Measurements from ENCODE around the gene FXN.

FXN gene

GRCh38 chr9:68999393-69000105 is 36.0 kb upstream of the FXN start:
- H3K27me3 ChIP-seq (ENCODE audit: control insufficient read depth in 1 of 2, insufficient read depth in 1 of 2, low read length in 2 of 2), result peaks cover 12 to 34% of the 10 kb centered on the region in 2 experiments
- DNase-seq, result peak; percentile 80
- no peak overlapping the region for H2BK120ac ChIP-seq (ENCODE audit: low read depth, low read length)
- H3K79me1 ChIP-seq (replicated peaks; ENCODE audit: low read length, poor library complexity, severe bottlenecking), result no peaks in the 10 kb centered on the region
- H3K23ac ChIP-seq (ENCODE audit: low read length in 2 of 2), result no peak overlapping the region
- no peaks in the 10 kb centered on the region for H3K4me1 ChIP-seq (ENCODE audit: control insufficient read depth, insufficient read depth, low read depth, low read length)
- H2BK5ac ChIP-seq (ENCODE audit: low read depth, low read length, poor library complexity, severe bottlenecking), result no peak overlapping the region
- no peak overlapping the region for H3K27ac ChIP-seq (ENCODE audit: low read length, poor library complexity, severe bottlenecking)
- H3K18ac ChIP-seq (ENCODE audit: low read depth in 1 of 2, low read length in 2 of 2), result no peak overlapping the region
- no peak overlapping the region for H3K4ac ChIP-seq (ENCODE audit: low read depth in 1 of 2, low read length in 2 of 2)
- WGBS, result 47% methylated on average over 8 of the region's 10 CpGs
- no peaks in the 10 kb centered on the region for H3K9me3 ChIP-seq (ENCODE audit: control insufficient read depth, low read length)
- no peak overlapping the region for H2AK5ac ChIP-seq (ENCODE audit: low read length, severe bottlenecking)
- no peak overlapping the region for H3K4me2 ChIP-seq (ENCODE audit: low read length, poor library complexity, severe bottlenecking)
- no peak overlapping the region for H2BK15ac ChIP-seq (ENCODE audit: low read depth, poor library complexity, severe bottlenecking)
- no peak overlapping the region for H3K14ac ChIP-seq (ENCODE audit: low read length in 2 of 2)
- H3K9ac ChIP-seq (ENCODE audit: low read length), result no peak overlapping the region
- H2AFZ ChIP-seq (ENCODE audit: low read depth, low read length), result no peak overlapping the region
- no peak overlapping the region for H4K8ac ChIP-seq (ENCODE audit: low read length)
- no peaks in the 10 kb centered on the region for H3K36me3 ChIP-seq (ENCODE audit: control insufficient read depth in 1 of 2, insufficient read depth in 2 of 2, low read depth in 1 of 2, low read length in 2 of 2)
- H4K91ac ChIP-seq (ENCODE audit: low read length), result no peak overlapping the region
- H3K4me3 ChIP-seq (ENCODE audit: insufficient read depth in 1 of 2, low read depth in 1 of 2, low read length in 2 of 2), result no peak overlapping the region
- H2BK12ac ChIP-seq (ENCODE audit: low read length in 2 of 2), result no peak overlapping the region

- WGBS, result 81% methylated on average over 7 of the region's 8 CpGs
- Histone ChIP-seq H4K8ac (ENCODE audit: low read length) (no peak overlapping the region), H3K9ac (ENCODE audit: low read length) (no peak overlapping the region), H3K27me3 (ENCODE audit: control insufficient read depth in 1 of 2, insufficient read depth in 1 of 2, low read length in 2 of 2) (peaks cover 21 to 32% of the 10 kb centered on the region in 2 experiments), H3K14ac (ENCODE audit: low read length in 2 of 2) (no peak overlapping the region), H2BK5ac (ENCODE audit: low read depth, low read length, poor library complexity, severe bottlenecking) (no peak overlapping the region), H4K91ac (ENCODE audit: low read length) (no peak overlapping the region), H2AFZ (ENCODE audit: low read depth, low read length) (no peak overlapping the region), H3K23ac (ENCODE audit: low read length in 2 of 2) (no peak overlapping the region), H2BK12ac (ENCODE audit: low read length in 2 of 2) (no peak overlapping the region), H3K27ac (ENCODE audit: low read length, poor library complexity, severe bottlenecking) (no peak overlapping the region), H3K4me1 (ENCODE audit: control insufficient read depth, insufficient read depth, low read depth, low read length) (no peaks in the 10 kb centered on the region), H3K36me3 (ENCODE audit: control insufficient read depth in 1 of 2, insufficient read depth in 2 of 2, low read depth in 1 of 2, low read length in 2 of 2) (no peaks in the 10 kb centered on the region), H3K18ac (ENCODE audit: low read depth in 1 of 2, low read length in 2 of 2) (no peak overlapping the region), H3K79me1 (replicated peaks; ENCODE audit: low read length, poor library complexity, severe bottlenecking) (no peaks in the 10 kb centered on the region), H3K4me2 (ENCODE audit: low read length, poor library complexity, severe bottlenecking) (no peak overlapping the region), H2BK120ac (ENCODE audit: low read depth, low read length) (no peak overlapping the region), H2BK15ac (ENCODE audit: low read depth, poor library complexity, severe bottlenecking) (no peak overlapping the region), H2AK5ac (ENCODE audit: low read length, severe bottlenecking) (no peak overlapping the region), H3K4me3 (ENCODE audit: insufficient read depth in 1 of 2, low read depth in 1 of 2, low read length in 2 of 2) (no peak overlapping the region), H3K4ac (ENCODE audit: low read depth in 1 of 2, low read length in 2 of 2) (no peak overlapping the region), H3K9me3 (ENCODE audit: control insufficient read depth, low read length) (no peaks in the 10 kb centered on the region)
- DNase-seq, result no peak
Measured at GRCh38 chr9:69001921-69002320, 33.6 kb upstream of the FXN start.

- Histone ChIP-seq H2BK15ac (ENCODE audit: low read depth, poor library complexity, severe bottlenecking) (no peak overlapping the region), H4K91ac (ENCODE audit: low read length) (no peak overlapping the region), H3K4ac (ENCODE audit: low read depth in 1 of 2, low read length in 2 of 2) (no peak overlapping the region), H3K14ac (ENCODE audit: low read length in 2 of 2) (no peak overlapping the region), H3K18ac (ENCODE audit: low read depth in 1 of 2, low read length in 2 of 2) (no peak overlapping the region), H2BK12ac (ENCODE audit: low read length in 2 of 2) (no peak overlapping the region), H2BK120ac (ENCODE audit: low read depth, low read length) (no peak overlapping the region), H3K9ac (ENCODE audit: low read length) (no peak overlapping the region), H3K4me2 (ENCODE audit: low read length, poor library complexity, severe bottlenecking) (no peak overlapping the region), H3K9me3 (ENCODE audit: control insufficient read depth, low read length) (no peaks in the 10 kb centered on the region), H2AFZ (ENCODE audit: low read depth, low read length) (no peak overlapping the region), H3K4me3 (ENCODE audit: insufficient read depth in 1 of 2, low read depth in 1 of 2, low read length in 2 of 2) (no peak overlapping the region), H3K36me3 (ENCODE audit: control insufficient read depth in 1 of 2, insufficient read depth in 2 of 2, low read depth in 1 of 2, low read length in 2 of 2) (no peaks in the 10 kb centered on the region), H3K79me1 (replicated peaks; ENCODE audit: low read length, poor library complexity, severe bottlenecking) (no peaks in the 10 kb centered on the region), H4K8ac (ENCODE audit: low read length) (no peak overlapping the region), H2AK5ac (ENCODE audit: low read length, severe bottlenecking) (no peak overlapping the region), H2BK5ac (ENCODE audit: low read depth, low read length, poor library complexity, severe bottlenecking) (no peak overlapping the region), H3K4me1 (ENCODE audit: control insufficient read depth, insufficient read depth, low read depth, low read length) (no peaks in the 10 kb centered on the region), H3K27ac (ENCODE audit: low read length, poor library complexity, severe bottlenecking) (no peak overlapping the region), H3K27me3 (ENCODE audit: control insufficient read depth in 1 of 2, insufficient read depth in 1 of 2, low read length in 2 of 2) (peaks cover 21 to 26% of the 10 kb centered on the region in 2 experiments), H3K23ac (ENCODE audit: low read length in 2 of 2) (no peak overlapping the region)
- DNase-seq, result no peak
- WGBS, result 82% methylated on average over 8 of the region's 8 CpGs
Measured at GRCh38 chr9:69003051-69003450, 32.5 kb upstream of the FXN start.

GRCh38 chr9:69004836-69005235 is 30.7 kb upstream of the FXN start:
- Histone ChIP-seq H2BK5ac (ENCODE audit: low read depth, low read length, poor library complexity, severe bottlenecking) (no peak overlapping the region), H4K8ac (ENCODE audit: low read length) (no peak overlapping the region), H3K27me3 (ENCODE audit: control insufficient read depth in 1 of 2, insufficient read depth in 1 of 2, low read length in 2 of 2) (peaks cover 14 to 27% of the 10 kb centered on the region in 2 experiments), H3K9me3 (ENCODE audit: control insufficient read depth, low read length) (no peaks in the 10 kb centered on the region), H2BK120ac (ENCODE audit: low read depth, low read length) (no peak overlapping the region), H3K4me1 (ENCODE audit: control insufficient read depth, insufficient read depth, low read depth, low read length) (no peaks in the 10 kb centered on the region), H3K36me3 (ENCODE audit: control insufficient read depth in 1 of 2, insufficient read depth in 2 of 2, low read depth in 1 of 2, low read length in 2 of 2) (no peaks in the 10 kb centered on the region), H2BK15ac (ENCODE audit: low read depth, poor library complexity, severe bottlenecking) (no peak overlapping the region), H3K4me3 (ENCODE audit: insufficient read depth in 1 of 2, low read depth in 1 of 2, low read length in 2 of 2) (no peak overlapping the region), H3K79me1 (replicated peaks; ENCODE audit: low read length, poor library complexity, severe bottlenecking) (no peaks in the 10 kb centered on the region), H2AFZ (ENCODE audit: low read depth, low read length) (no peak overlapping the region), H3K18ac (ENCODE audit: low read depth in 1 of 2, low read length in 2 of 2) (no peak overlapping the region), H3K4ac (ENCODE audit: low read depth in 1 of 2, low read length in 2 of 2) (no peak overlapping the region), H3K9ac (ENCODE audit: low read length) (no peak overlapping the region), H2BK12ac (ENCODE audit: low read length in 2 of 2) (no peak overlapping the region), H2AK5ac (ENCODE audit: low read length, severe bottlenecking) (no peak overlapping the region), H3K14ac (ENCODE audit: low read length in 2 of 2) (no peak overlapping the region), H3K23ac (ENCODE audit: low read length in 2 of 2) (no peak overlapping the region), H3K27ac (ENCODE audit: low read length, poor library complexity, severe bottlenecking) (no peak overlapping the region), H3K4me2 (ENCODE audit: low read length, poor library complexity, severe bottlenecking) (no peak overlapping the region), H4K91ac (ENCODE audit: low read length) (no peak overlapping the region)
- DNase-seq, result no peak
- 92% methylated on average over 1 of the region's 2 CpGs for WGBS

Data from mesenchymal stem cell (in vitro differentiated cells and primary cell).